Adrenal gland (tissue), 19 donors: ENCODE results near the gene ZNF226. TPM values are rescaled to one million over a fixed set of nuclear protein-coding genes. Genes with fewer than 3 reads are reported as not detected.
"Not testable (repeated sequence)": the region's sequence is repeated elsewhere in the genome, so short reads cannot be mapped to it uniquely, and the experiment has no call there.

ENCODE experiments used
- DNase-seq, 7 donors: peaks; one replicate each; pipeline ENCODE4 v3.0.0-alpha.2; 2019 to 2020
- H3K27ac ChIP-seq, 5 donors: fragments of 200-600 bp; sonication (generic) in 4 of 5; 1 replicate in 3 of 5; 2 replicates in 2 of 5; pipeline versions ENCODE4 v1.5.1 to v1.8.0; 2016 to 2020; ENCODE audit warnings: mild to moderate bottlenecking in 1 of 5
- H3K27me3 ChIP-seq: fragments of 200-600 bp; 2 replicates; pipeline ENCODE4 v1.8.0; 2021
- H3K36me3 ChIP-seq, 2 donors: fragments of 200-600 bp; replicated peaks in 1 of 2; 1 replicate in 1 of 2; 2 replicates in 1 of 2; pipeline versions ENCODE4 v1.5.1 to v1.8.0; 2018 to 2022
- H3K4me1 ChIP-seq, 2 donors: fragments of 200-600 bp; replicated peaks in 1 of 2; 1 replicate in 1 of 2; 2 replicates in 1 of 2; pipeline versions ENCODE4 v1.5.1 to v1.8.0; 2018 to 2021
- H3K4me3 ChIP-seq, 4 donors: fragments of 200-600 bp; sonication (generic) in 3 of 4; one replicate each; pipeline ENCODE4 v1.5.1; 2016 to 2018
- H3K9me3 ChIP-seq, 3 donors: fragments of 200-600 bp; sonication (generic) in 1 of 3; replicated peaks in 1 of 3; 1 replicate in 2 of 3; 2 replicates in 1 of 3; pipeline versions ENCODE4 v1.5.1 to v1.8.0; 2016 to 2021
- CTCF ChIP-seq, 6 experiments: fragments of 450-650 bp in 4 of 6; fragments of 200-600 bp in 2 of 6; sonication (generic) in 1 of 6; IDR thresholded peaks; 1 replicate in 5 of 6; 2 replicates in 1 of 6; pipeline versions ENCODE4 v1.5.1 to v1.8.0; 2016 to 2021; ENCODE audit warnings: antibody characterized with exemption in 6 of 6, mild to moderate bottlenecking in 2 of 6, moderate library complexity in 1 of 6
- POLR2A ChIP-seq, 2 donors: fragments of 450-650 bp; IDR thresholded peaks; one replicate each; pipeline ENCODE4 v1.6.1; 2017; ENCODE audit warnings: antibody characterized with exemption in 2 of 2, mild to moderate bottlenecking in 2 of 2, moderate library complexity in 1 of 2
- WGBS, 4 donors: extraction: QIAGEN DNeasy Blood & Tissue Kit in 2 of 4; methylation state at CpG; one replicate each; pipeline versions ENCODE4 v1.1.5 to v1.1.7; 2013 to 2017; 5-methylcytosine and 5-hydroxymethylcytosine counted together
- intact Hi-C, 2 donors: fragments of 100-400 bp; cut with DNase I; formaldehyde crosslinking; loops; one replicate each; pipeline versions ENCODE4 v1.14.1 to v1.15.0; 2022 to 2023
- long read RNA-seq, 10 donors: library from polyadenylated mRNA in 3 of 10; unstranded in 2 of 10; stranded (forward) in 1 of 10; transcript quantifications; one replicate each; pipeline ENCODE4 v2.0.0 and lab custom pipeline, GENCODE V29; 2021 to 2026
- polyA plus RNA-seq, 3 donors: library from polyadenylated mRNA; stranded (reverse); fragments of 200-250 nt in 2 of 3; fragments of 350-450 nt in 1 of 3; fragmentation: Illumina TruSeq in 1 of 3; extraction: RNeasy Lipid Tissue Mini Kit (QIAGEN cat#74804) in 1 of 3; gene quantifications; one replicate each; pipeline ENCODE4 v1.2.3, GENCODE V29; 2013 to 2014
- total RNA-seq, 9 donors: library from RNA; depleted of rRNA in 4 of 9; stranded (reverse); fragments of >200 nt in 4 of 9; fragments of 120-200 nt in 1 of 9; fragmentation: NEBNext Ultra II Directional in 1 of 9; extraction: Animal tissue kit (Norgen Biotek cat#: 25700) in 1 of 9; gene quantifications; one replicate each; pipeline versions ENCODE4 v1.1.0 to v1.2.4, GENCODE V29; 2013 to 2023
- donor health status: healthy with polysubstance abuse.
- donor health status: Bipolar disorder and iron deficiency.
- donor health status: DM: yes; HTN: yes; CAD: no.
- donor health status: DM: no; HTN: no; CAD: no.
- donor health status: DM: no; HTN: no; CAD: no.
- donor health status: DM: yes; HTN: yes; CAD: no.

The ZNF226 gene
- 10 to 100 TPM; 18.9 to 97.7 (median 47.0) TPM for total RNA-seq
- polyA plus RNA-seq, result 10 to 100 TPM; 21.9 to 70.2 (median 32.1) TPM
- long read RNA-seq, donor 1, full-length matches to known transcripts, result 27 of 34 reads
- long read RNA-seq, donor 1, partial matches to known transcripts, result 7 of 34 reads
- long read RNA-seq, donor 1, other reads (novel, unspliced or antisense), result 0 of 34 reads
- long read RNA-seq, donor 2, transcript ZNF226-201 (6 exons, 817 nt), result major isoform, 16 of 23 reads
- long read RNA-seq, donor 2, partial matches to known transcripts, result 0 of 23 reads
- long read RNA-seq, donor 2, other reads (novel, unspliced or antisense), result 0 of 23 reads
- long read RNA-seq, donor 3, transcript ZNF226-201 (6 exons, 817 nt), result major isoform, 11 of 27 reads
- long read RNA-seq, donor 3, partial matches to known transcripts, result 6 of 27 reads
- long read RNA-seq, donor 3, other reads (novel, unspliced or antisense), result 0 of 27 reads
- long read RNA-seq, donor 4, full-length matches to known transcripts, result 20 of 28 reads
- long read RNA-seq, donor 4, partial matches to known transcripts, result 2 of 28 reads
- long read RNA-seq, donor 4, other reads (novel, unspliced or antisense), result 6 of 28 reads
- long read RNA-seq, donor 5, transcript ZNF226-201 (6 exons, 817 nt), result major isoform, 17 of 34 reads
- long read RNA-seq, donor 5, partial matches to known transcripts, result 4 of 34 reads
- long read RNA-seq, donor 5, other reads (novel, unspliced or antisense), result 6 of 34 reads
- long read RNA-seq, donor 6, transcript ZNF226-201 (6 exons, 817 nt), result major isoform, 5 of 11 reads
- long read RNA-seq, donor 6, partial matches to known transcripts, result 3 of 11 reads
- long read RNA-seq, donor 6, other reads (novel, unspliced or antisense), result 1 of 11 reads
- long read RNA-seq, donor 7, transcript ZNF226-201 (6 exons, 817 nt), result major isoform, 16 of 19 reads
- long read RNA-seq, donor 7, partial matches to known transcripts, result 0 of 19 reads
- long read RNA-seq, donor 7, other reads (novel, unspliced or antisense), result 0 of 19 reads
- long read RNA-seq, donor 8, full-length matches to known transcripts, result 25 of 25 reads
- long read RNA-seq, donor 8, partial matches to known transcripts, result 0 of 25 reads
- long read RNA-seq, donor 8, other reads (novel, unspliced or antisense), result 0 of 25 reads
- long read RNA-seq, donor 9, transcript ZNF226-201 (6 exons, 817 nt), result major isoform, 15 of 20 reads
- long read RNA-seq, donor 9, partial matches to known transcripts, result 0 of 20 reads
- long read RNA-seq, donor 9, other reads (novel, unspliced or antisense), result 0 of 20 reads
- long read RNA-seq, donor 10, transcript ZNF226-201 (6 exons, 817 nt), result major isoform, 11 of 14 reads
- long read RNA-seq, donor 10, partial matches to known transcripts, result 0 of 14 reads
- long read RNA-seq, donor 10, other reads (novel, unspliced or antisense), result 0 of 14 reads

- Histone ChIP-seq H3K4me1 (peaks cover 10 to 17% of the 10 kb centered on the region in 2 donors), H3K27me3 (no peaks in the 10 kb centered on the region), H3K36me3 (peaks cover 0 to 11% of the 10 kb centered on the region in 2 donors), H3K27ac (peak within 1 kb of the TSS; percentile 58 to 92 (median 82)), H3K4me3 (peak within 1 kb of the TSS; percentile 44 to 72 (median 64)), H3K9me3 (no peaks in the 10 kb centered on the region)
- peak; percentile 88 to 98 (median 96) for DNase-seq
- intact Hi-C loops, result no loop called here
- TF ChIP-seq POLR2A (IDR thresholded peaks at IDR 0.05) (peak in 1 of 2 donors; percentile 76), CTCF (IDR thresholded peaks at IDR 0.05) (no peak)
- WGBS, 4 donors, result 0 to 1% (median 0%) methylated on average over 32 of the region's 32 CpGs
Measured at GRCh38 chr19:44164673-44165512, at the start of gene ZNF226. TSS of gene ZNF226 (plus strand) at chr19:44165100. CDS start at chr19:44170081, 4,981 bp downstream.

GRCh38 chr19:44121162-44121561 is 43.7 kb upstream of the ZNF226 start:
- peaks cover 0 to 26% of the 10 kb centered on the region in 2 donors for H3K36me3 ChIP-seq
- intact Hi-C loops, H3K27me3 ChIP-seq, H3K4me3 ChIP-seq, DNase-seq, H3K4me1 ChIP-seq, H3K27ac ChIP-seq, H3K9me3 ChIP-seq: not testable (repeated sequence)
- WGBS, 4 donors, result 93 to 97% (median 94%) methylated on average over 4 of the region's 4 CpGs

- intact Hi-C loops, result no loop called here
- no peak for DNase-seq
- no peak for TF ChIP-seq CTCF (IDR thresholded peaks at IDR 0.05)
- no peak for TF ChIP-seq POLR2A (IDR thresholded peaks at IDR 0.05)
- Histone ChIP-seq H3K4me1 (no peaks in the 10 kb centered on the region), H3K36me3 (peaks cover 0 to 32% of the 10 kb centered on the region in 2 donors), H3K27me3 (no peaks in the 10 kb centered on the region), H3K9me3 (peaks cover 0 to 11% (median 0%) of the 10 kb centered on the region in 3 donors), H3K4me3 (no peak overlapping the region), H3K27ac (no peak overlapping the region)
- WGBS, 4 donors, result 93 to 99% (median 95%) methylated on average over 5 of the region's 5 CpGs
Measured at GRCh38 chr19:44131955-44132354, 32.9 kb upstream of the ZNF226 start.
